ENCODE measurements around the gene CEP57L1.
"Not testable (repeated sequence)": the region's sequence is repeated elsewhere in the genome, so short reads cannot be mapped to it uniquely, and the experiment has no call there.

CEP57L1 gene

DNA sequence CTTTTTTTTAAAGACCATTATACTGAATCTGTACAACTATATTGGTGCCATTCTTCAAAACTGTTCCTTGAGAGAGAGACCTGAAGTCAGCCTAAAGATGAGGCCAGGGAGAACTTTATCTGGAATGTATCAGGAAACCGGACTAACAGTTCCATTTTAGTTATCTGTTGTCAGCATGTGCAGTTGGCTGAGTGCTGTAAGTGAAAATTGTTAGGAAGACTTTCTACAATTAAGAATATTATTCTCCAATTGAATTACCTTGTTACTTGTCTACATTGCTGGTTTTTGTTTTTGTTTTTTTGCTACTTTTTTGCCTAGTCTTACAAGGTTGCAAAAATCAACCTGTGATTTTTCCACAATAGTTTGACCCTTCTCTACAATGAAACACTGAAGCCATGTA lies 7.5 kb downstream of the CEP57L1 start:
- TF ChIP-seq, protein P1, sequence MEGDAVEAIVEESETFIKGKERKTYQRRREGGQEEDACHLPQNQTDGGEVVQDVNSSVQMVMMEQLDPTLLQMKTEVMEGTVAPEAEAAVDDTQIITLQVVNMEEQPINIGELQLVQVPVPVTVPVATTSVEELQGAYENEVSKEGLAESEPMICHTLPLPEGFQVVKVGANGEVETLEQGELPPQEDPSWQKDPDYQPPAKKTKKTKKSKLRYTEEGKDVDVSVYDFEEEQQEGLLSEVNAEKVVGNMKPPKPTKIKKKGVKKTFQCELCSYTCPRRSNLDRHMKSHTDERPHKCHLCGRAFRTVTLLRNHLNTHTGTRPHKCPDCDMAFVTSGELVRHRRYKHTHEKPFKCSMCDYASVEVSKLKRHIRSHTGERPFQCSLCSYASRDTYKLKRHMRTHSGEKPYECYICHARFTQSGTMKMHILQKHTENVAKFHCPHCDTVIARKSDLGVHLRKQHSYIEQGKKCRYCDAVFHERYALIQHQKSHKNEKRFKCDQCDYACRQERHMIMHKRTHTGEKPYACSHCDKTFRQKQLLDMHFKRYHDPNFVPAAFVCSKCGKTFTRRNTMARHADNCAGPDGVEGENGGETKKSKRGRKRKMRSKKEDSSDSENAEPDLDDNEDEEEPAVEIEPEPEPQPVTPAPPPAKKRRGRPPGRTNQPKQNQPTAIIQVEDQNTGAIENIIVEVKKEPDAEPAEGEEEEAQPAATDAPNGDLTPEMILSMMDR (conservative IDR thresholded peaks at IDR 0.05; ENCODE audit: control insufficient read depth, insufficient read depth, low read depth, low read length): no peak
- DNase-seq (ENCODE audit: low read depth): no peak
- no peak overlapping the region for H3K4me3 ChIP-seq (ENCODE audit: control insufficient read depth, low read depth, low read length)

DNA sequence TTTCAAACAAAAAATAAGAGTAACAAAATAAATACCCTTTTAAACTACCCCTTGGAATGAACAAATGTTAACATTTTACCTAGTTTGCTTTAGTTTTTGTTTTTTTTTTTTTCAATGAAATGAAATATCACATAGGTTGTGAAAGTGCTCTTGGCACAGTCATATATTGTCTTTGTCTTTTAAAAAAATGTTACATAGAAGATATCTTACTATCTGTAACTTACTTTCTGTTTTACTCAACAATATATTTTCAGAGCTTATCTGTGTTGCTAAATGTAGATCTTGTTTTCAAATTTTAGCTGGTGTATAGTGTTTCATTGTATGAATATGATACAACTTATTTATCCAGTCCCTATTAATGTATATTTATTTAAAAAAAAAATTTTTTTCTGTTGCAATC lies 8.6 kb downstream of the CEP57L1 start:
- TF ChIP-seq, protein P1 (conservative IDR thresholded peaks at IDR 0.05; ENCODE audit: control insufficient read depth, insufficient read depth, low read depth, low read length): no peak
- H3K4me3 ChIP-seq (ENCODE audit: control insufficient read depth, low read depth, low read length): no peak overlapping the region
- DNase-seq (ENCODE audit: low read depth): no peak

DNA sequence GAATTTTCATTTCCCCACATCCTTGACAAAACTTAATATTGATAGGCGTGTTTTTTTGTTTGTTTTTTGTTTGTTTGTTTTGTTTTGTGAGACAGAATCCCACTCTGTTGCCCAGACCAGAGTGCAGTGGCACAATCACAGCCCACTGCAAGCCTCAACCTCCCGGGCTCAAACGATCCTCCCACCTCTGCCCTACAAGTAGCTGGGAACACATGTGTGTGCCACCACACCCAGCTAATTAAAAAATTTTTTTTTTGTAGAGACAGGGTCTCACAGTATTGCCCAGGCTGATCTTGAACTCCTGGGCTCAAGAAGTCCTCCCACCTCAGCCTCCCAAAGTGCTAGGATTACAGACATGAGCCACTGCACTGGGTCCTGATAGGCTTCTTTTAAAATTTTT lies 9.2 kb downstream of the CEP57L1 start:
- TF ChIP-seq, protein P1 (conservative IDR thresholded peaks at IDR 0.05; ENCODE audit: control insufficient read depth, insufficient read depth, low read depth, low read length): no peak
- no peak for DNase-seq (ENCODE audit: low read depth)
- no peak overlapping the region for H3K4me3 ChIP-seq (ENCODE audit: control insufficient read depth, low read depth, low read length)

DNA sequence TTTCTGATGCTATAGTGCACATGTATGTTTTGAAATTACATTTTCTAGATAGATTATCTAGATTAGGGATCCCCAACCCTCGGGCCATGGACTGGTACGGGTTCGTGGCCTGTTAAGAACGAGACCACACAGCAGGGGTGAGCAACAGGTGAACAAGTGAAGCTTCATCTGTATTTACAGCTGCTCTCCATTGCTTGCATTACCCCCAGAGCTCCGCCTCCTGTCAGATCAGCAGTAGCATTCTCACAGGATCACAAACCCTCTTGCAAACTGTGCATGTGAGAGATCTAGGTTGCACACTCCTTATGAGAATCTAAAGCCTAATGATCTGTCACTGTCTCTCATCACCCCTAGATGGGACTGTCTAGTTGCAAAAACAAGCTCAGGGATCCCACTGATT lies 10.4 kb downstream of the CEP57L1 start:
- no peak for DNase-seq (ENCODE audit: low read depth)
- TF ChIP-seq, protein P1 (conservative IDR thresholded peaks at IDR 0.05; ENCODE audit: control insufficient read depth, insufficient read depth, low read depth, low read length): no peak
- H3K4me3 ChIP-seq (ENCODE audit: control insufficient read depth, low read depth, low read length): no peak overlapping the region

DNA sequence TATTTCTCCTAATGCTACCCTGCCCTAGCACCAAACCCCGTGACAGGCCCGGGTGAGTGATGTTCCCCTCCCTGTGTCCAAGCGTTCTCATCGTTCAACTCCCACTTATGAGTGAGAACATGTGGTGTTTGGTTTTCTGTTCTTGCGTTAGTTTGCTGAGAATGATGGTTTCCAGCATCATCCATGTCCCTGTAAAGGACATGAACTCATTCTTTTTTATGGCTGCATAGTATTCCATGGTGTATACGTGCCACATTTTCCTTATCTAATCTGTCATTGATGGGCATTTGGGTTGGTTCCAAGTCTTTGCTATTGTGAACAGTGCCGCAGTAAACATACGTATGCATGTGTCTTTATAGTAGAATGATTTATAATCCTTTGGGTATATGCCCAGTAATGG lies 14.4 kb downstream of the CEP57L1 start:
- DNase-seq (ENCODE audit: low read depth); H3K4me3 ChIP-seq (ENCODE audit: control insufficient read depth, low read depth, low read length): not testable (repeated sequence)

DNA sequence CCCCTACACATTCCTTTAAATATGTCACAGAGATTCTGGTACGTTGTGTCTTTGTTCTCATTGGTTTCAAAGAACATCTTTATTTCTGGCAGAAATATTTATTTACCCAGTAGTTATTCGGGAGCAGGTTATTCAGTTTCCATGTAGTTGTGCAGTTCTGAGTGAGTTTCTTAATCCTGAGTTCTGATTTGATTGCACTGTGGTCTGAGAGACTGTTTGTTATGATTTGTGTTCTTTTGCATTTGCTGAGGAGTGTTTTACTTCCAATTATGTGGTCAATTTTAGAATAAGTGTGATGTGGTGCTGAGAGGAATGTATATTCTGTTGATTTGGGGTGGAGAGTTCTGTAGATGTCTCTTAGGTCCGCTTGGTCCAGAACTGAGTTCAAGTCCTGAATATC lies 17.4 kb downstream of the CEP57L1 start:
- not testable (repeated sequence) for DNase-seq (ENCODE audit: low read depth); H3K4me3 ChIP-seq (ENCODE audit: control insufficient read depth, low read depth, low read length)

DNA sequence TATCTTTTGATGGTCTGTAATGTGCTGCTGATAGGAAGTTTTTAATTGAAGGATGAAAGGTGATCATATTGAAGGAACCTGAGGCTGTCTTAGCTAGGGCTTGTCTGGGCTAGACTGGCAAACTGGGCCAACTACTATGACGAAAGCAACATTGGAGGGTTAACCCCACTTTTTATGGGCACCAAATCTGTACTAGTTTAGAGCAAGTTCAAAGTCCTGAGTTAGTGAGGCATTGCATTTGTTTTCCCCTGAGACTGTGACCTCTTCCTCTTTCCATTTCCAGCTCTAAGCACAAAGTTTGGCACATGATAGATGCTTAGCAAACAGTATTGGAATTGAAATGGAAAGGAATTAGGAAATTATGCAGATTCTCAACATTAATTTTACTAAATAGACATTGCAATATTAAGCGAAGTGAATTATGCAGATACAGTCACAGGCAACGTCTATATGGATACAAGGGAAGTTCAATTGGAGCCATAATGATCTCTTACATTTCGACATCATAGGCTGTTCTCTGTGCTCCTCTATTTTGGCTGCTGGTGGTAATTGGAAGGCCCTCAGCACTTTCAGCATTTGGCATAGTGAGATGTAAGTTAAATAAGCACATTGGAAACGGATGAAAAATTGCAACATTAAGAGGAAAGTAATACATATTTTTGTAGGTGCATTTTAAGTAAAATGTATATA lies 22.2 kb downstream of the CEP57L1 start:
- TF ChIP-seq, protein P1 (conservative IDR thresholded peaks at IDR 0.05; ENCODE audit: control insufficient read depth, insufficient read depth, low read depth, low read length): no peak
- peak; percentile 36 for DNase-seq (ENCODE audit: low read depth)
- H3K4me3 ChIP-seq (ENCODE audit: control insufficient read depth, low read depth, low read length): no peak overlapping the region

DNA sequence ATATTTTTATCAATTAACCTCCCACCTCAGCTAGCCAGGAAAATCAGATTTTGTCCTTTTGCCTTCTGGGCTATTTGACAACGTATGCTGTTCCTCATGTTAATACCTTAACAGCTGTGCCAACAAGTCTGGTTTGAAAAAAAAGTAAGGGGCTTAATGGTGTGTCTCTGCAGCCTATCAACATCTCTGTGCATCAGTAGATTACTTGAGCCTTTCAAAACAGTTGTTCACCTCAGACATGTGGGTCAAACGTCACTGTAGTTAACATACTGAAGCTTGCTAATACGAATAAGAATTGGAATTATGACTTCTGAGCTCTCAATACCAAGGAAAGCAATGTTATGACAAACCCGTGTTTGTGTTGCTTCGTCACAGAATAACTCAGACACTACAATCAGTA lies 23.0 kb downstream of the CEP57L1 start:
- DNase-seq (ENCODE audit: low read depth): no peak
- TF ChIP-seq, protein P1 (conservative IDR thresholded peaks at IDR 0.05; ENCODE audit: control insufficient read depth, insufficient read depth, low read depth, low read length): no peak
- H3K4me3 ChIP-seq (ENCODE audit: control insufficient read depth, low read depth, low read length): no peak overlapping the region
